ENCODE measurements around the gene INAVA. TPM values are rescaled to one million over a fixed set of nuclear protein-coding genes. Genes with fewer than 3 reads are reported as not detected.
"Not testable (repeated sequence)": the region's sequence is repeated elsewhere in the genome, so short reads cannot be mapped to it uniquely, and the experiment has no call there.

Gene INAVA
- total and polyA plus RNA-seq, 4 donors = 0.19 to 3.1 (median 0.50) TPM

DNA sequence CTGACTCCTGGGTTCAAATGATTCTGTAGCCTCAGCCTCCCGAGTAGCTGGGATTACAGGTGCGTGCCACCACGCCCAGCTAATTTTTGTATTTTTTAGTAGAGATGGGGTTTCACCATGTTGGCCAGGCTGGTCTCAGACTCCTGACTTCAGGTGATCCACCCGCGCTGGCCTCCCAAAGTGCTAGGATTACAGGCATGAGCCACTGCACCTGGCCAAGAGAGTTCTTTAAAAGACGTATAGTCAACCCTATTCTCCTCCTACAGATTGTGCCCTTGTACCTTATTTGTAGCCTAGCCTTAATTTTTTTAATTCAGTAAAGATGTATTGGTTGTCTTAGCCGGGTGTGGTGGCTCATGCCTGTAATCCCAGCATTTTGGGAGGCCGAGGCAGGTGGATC is 35.6 kb downstream of the INAVA start:
- H3K4me1 ChIP-seq (ENCODE audit: control insufficient read depth in 4 of 4, insufficient read depth in 4 of 4, low read length in 3 of 4); H3K9me3 ChIP-seq (ENCODE audit: control insufficient read depth in 4 of 4, low read length in 3 of 4): not testable (repeated sequence)
- WGBS = 90% methylated on average over 8 of the region's 8 CpGs

DNA sequence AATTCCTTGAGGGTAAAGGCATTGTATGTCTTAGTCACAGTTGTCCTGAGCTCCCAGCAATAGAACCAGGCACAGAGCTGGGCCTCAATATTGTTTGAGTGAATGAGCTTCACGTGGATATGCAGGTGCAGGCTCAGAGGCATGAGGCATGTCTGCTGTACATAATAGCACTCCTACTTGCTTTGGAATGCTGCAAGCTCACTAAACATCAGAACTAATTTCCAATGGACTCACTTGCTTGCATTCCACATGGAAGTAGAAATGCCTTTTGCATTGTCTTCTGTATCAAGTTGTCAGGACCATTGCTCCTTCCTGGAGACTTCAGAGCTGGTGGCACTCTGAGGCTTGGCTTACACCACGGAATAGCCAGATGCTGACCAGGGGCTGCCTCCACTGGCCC is 37.1 kb downstream of the INAVA start:
- WGBS = 95% methylated on average over 2 of the region's 2 CpGs
- Histone ChIP-seq H3K4me3 (ENCODE audit: low read depth in 1 of 3, low read length in 3 of 3) (no peak overlapping the region), H3K4me1 (ENCODE audit: control insufficient read depth in 4 of 4, insufficient read depth in 4 of 4, low read length in 3 of 4) (no peaks in the 10 kb centered on the region), H3K27me3 (ENCODE audit: control insufficient read depth in 4 of 4, insufficient read depth in 4 of 4, low read length in 3 of 4) (no peaks in the 10 kb centered on the region), H3K9ac (ENCODE audit: low read depth in 1 of 2, low read length in 2 of 2) (no peak overlapping the region), H3K9me3 (ENCODE audit: control insufficient read depth in 4 of 4, low read length in 3 of 4) (peaks cover 0 to 2% (median 0%) of the 10 kb centered on the region in 4 donors), H3K36me3 (ENCODE audit: control insufficient read depth in 4 of 4, insufficient read depth in 3 of 4, low read depth in 1 of 4, low read length in 3 of 4) (no peaks in the 10 kb centered on the region), H3K27ac (ENCODE audit: low read depth in 1 of 2, low read length in 2 of 2) (no peak overlapping the region)
- no peak for TF ChIP-seq JUND (IDR thresholded peaks at IDR 0.05)
- no peak for DNase-seq (ENCODE audit: low spot score)

More for the DNA sequence above, 35.6 kb downstream of the INAVA start:
- not testable (repeated sequence) for H3K27me3 ChIP-seq (ENCODE audit: control insufficient read depth in 4 of 4, insufficient read depth in 4 of 4, low read length in 3 of 4); H3K27ac ChIP-seq (ENCODE audit: low read depth in 1 of 2, low read length in 2 of 2); H3K9ac ChIP-seq (ENCODE audit: low read depth in 1 of 2, low read length in 2 of 2); H3K4me3 ChIP-seq (ENCODE audit: low read depth in 1 of 3, low read length in 3 of 3); DNase-seq (ENCODE audit: low spot score); H3K36me3 ChIP-seq (ENCODE audit: control insufficient read depth in 4 of 4, insufficient read depth in 3 of 4, low read depth in 1 of 4, low read length in 3 of 4)

DNA sequence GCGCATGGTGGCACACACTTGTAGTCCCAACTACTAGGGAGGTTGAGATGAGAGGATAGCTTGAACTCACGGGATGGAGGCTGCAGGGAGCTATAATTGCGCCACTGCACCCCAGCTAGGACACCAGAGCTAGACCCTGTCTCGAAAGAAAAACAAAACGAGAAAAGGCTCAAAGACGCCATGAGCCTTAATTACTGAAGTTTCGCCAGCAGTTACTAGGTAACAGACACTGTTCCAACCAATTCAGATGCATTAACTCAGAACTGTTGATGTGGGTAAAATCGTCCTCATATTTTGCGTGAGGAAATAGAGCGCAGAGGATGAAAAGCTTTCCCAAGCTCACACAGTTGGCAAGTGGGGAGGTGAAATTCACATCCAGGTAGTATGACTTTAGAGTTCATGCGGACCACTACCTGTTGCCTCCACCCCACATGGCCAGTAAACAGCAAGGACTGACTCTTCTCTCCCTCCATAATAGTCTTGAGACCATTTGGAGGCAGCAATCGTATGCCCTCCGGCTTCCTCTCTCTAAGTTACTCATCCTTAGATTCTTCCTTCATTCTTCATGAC is 40.1 kb downstream of the INAVA start:
- no peaks in the 10 kb centered on the region for H3K36me3 ChIP-seq (ENCODE audit: control insufficient read depth in 4 of 4, insufficient read depth in 3 of 4, low read depth in 1 of 4, low read length in 3 of 4)
- peaks cover 0 to 2% (median 0%) of the 10 kb centered on the region in 4 donors for H3K9me3 ChIP-seq (ENCODE audit: control insufficient read depth in 4 of 4, low read length in 3 of 4)
- H3K4me1 ChIP-seq (ENCODE audit: control insufficient read depth in 4 of 4, insufficient read depth in 4 of 4, low read length in 3 of 4) = no peaks in the 10 kb centered on the region
- H3K4me3 ChIP-seq (ENCODE audit: low read depth in 1 of 3, low read length in 3 of 3) = no peak overlapping the region
- H3K27ac ChIP-seq (ENCODE audit: low read depth in 1 of 2, low read length in 2 of 2) = no peak overlapping the region
- WGBS = 96% methylated on average over 13 of the region's 13 CpGs
- TF ChIP-seq TAF1 (conservative IDR thresholded peaks at IDR 0.05) = no peak
- TF ChIP-seq, protein P1, sequence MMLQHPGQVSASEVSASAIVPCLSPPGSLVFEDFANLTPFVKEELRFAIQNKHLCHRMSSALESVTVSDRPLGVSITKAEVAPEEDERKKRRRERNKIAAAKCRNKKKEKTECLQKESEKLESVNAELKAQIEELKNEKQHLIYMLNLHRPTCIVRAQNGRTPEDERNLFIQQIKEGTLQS (IDR thresholded peaks at IDR 0.05) = no peak
- TF ChIP-seq, protein P2, sequence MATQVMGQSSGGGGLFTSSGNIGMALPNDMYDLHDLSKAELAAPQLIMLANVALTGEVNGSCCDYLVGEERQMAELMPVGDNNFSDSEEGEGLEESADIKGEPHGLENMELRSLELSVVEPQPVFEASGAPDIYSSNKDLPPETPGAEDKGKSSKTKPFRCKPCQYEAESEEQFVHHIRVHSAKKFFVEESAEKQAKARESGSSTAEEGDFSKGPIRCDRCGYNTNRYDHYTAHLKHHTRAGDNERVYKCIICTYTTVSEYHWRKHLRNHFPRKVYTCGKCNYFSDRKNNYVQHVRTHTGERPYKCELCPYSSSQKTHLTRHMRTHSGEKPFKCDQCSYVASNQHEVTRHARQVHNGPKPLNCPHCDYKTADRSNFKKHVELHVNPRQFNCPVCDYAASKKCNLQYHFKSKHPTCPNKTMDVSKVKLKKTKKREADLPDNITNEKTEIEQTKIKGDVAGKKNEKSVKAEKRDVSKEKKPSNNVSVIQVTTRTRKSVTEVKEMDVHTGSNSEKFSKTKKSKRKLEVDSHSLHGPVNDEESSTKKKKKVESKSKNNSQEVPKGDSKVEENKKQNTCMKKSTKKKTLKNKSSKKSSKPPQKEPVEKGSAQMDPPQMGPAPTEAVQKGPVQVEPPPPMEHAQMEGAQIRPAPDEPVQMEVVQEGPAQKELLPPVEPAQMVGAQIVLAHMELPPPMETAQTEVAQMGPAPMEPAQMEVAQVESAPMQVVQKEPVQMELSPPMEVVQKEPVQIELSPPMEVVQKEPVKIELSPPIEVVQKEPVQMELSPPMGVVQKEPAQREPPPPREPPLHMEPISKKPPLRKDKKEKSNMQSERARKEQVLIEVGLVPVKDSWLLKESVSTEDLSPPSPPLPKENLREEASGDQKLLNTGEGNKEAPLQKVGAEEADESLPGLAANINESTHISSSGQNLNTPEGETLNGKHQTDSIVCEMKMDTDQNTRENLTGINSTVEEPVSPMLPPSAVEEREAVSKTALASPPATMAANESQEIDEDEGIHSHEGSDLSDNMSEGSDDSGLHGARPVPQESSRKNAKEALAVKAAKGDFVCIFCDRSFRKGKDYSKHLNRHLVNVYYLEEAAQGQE (IDR thresholded peaks at IDR 0.05) = no peak
- no peak for TF ChIP-seq JUND (IDR thresholded peaks at IDR 0.05)
- no peak for TF ChIP-seq NR2F2 (IDR thresholded peaks at IDR 0.05)
- no peak for TF ChIP-seq FOXA2 (IDR thresholded peaks at IDR 0.05)
- no peak for TF ChIP-seq FOXA1 (IDR thresholded peaks at IDR 0.05)
- TF ChIP-seq, protein P3, sequence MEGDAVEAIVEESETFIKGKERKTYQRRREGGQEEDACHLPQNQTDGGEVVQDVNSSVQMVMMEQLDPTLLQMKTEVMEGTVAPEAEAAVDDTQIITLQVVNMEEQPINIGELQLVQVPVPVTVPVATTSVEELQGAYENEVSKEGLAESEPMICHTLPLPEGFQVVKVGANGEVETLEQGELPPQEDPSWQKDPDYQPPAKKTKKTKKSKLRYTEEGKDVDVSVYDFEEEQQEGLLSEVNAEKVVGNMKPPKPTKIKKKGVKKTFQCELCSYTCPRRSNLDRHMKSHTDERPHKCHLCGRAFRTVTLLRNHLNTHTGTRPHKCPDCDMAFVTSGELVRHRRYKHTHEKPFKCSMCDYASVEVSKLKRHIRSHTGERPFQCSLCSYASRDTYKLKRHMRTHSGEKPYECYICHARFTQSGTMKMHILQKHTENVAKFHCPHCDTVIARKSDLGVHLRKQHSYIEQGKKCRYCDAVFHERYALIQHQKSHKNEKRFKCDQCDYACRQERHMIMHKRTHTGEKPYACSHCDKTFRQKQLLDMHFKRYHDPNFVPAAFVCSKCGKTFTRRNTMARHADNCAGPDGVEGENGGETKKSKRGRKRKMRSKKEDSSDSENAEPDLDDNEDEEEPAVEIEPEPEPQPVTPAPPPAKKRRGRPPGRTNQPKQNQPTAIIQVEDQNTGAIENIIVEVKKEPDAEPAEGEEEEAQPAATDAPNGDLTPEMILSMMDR (IDR thresholded peaks at IDR 0.05; ENCODE audit: low read depth, low read length, missing input control) = no peak
- no peak for TF ChIP-seq YY1 (IDR thresholded peaks at IDR 0.05)
- TF ChIP-seq, protein P4, sequence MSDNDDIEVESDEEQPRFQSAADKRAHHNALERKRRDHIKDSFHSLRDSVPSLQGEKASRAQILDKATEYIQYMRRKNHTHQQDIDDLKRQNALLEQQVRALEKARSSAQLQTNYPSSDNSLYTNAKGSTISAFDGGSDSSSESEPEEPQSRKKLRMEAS (IDR thresholded peaks at IDR 0.05) = no peak
- no peak for TF ChIP-seq RXRA (IDR thresholded peaks at IDR 0.05)
- TF ChIP-seq HNF4A (conservative IDR thresholded peaks at IDR 0.05) = no peak
- TF ChIP-seq SP1 (IDR thresholded peaks at IDR 0.05) = no peak
- TF ChIP-seq EGR1 (IDR thresholded peaks at IDR 0.05; ENCODE audit: low read depth in 2 of 2) = no peak
- no peak for TF ChIP-seq GABPA (IDR thresholded peaks at IDR 0.05 in 1 of 2, conservative IDR thresholded peaks at IDR 0.05 in 1 of 2)
- no peak for TF ChIP-seq RAD21 (IDR thresholded peaks at IDR 0.05)
- no peak for TF ChIP-seq HNF4G (IDR thresholded peaks at IDR 0.05)
- TF ChIP-seq, protein P5, sequence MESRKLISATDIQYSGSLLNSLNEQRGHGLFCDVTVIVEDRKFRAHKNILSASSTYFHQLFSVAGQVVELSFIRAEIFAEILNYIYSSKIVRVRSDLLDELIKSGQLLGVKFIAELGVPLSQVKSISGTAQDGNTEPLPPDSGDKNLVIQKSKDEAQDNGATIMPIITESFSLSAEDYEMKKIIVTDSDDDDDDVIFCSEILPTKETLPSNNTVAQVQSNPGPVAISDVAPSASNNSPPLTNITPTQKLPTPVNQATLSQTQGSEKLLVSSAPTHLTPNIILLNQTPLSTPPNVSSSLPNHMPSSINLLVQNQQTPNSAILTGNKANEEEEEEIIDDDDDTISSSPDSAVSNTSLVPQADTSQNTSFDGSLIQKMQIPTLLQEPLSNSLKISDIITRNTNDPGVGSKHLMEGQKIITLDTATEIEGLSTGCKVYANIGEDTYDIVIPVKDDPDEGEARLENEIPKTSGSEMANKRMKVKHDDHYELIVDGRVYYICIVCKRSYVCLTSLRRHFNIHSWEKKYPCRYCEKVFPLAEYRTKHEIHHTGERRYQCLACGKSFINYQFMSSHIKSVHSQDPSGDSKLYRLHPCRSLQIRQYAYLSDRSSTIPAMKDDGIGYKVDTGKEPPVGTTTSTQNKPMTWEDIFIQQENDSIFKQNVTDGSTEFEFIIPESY (IDR thresholded peaks at IDR 0.05) = no peak
- no peaks in the 10 kb centered on the region for H3K27me3 ChIP-seq (ENCODE audit: control insufficient read depth in 4 of 4, insufficient read depth in 4 of 4, low read length in 3 of 4)
- no peak for DNase-seq (ENCODE audit: low spot score)
- H3K9ac ChIP-seq (ENCODE audit: low read depth in 1 of 2, low read length in 2 of 2) = no peak overlapping the region

All from liver (tissue), 9 donors.